Measurements from ENCODE around the gene BAZ2A.

Gene BAZ2A

GRCh38 chr12:56599041-56599440, 31.1 kb downstream of the BAZ2A start:
- in situ Hi-C loops (cut with HindIII; ENCODE audit: low sequenced_read_pairs): no loop called here
- TF ChIP-seq, protein P1, sequence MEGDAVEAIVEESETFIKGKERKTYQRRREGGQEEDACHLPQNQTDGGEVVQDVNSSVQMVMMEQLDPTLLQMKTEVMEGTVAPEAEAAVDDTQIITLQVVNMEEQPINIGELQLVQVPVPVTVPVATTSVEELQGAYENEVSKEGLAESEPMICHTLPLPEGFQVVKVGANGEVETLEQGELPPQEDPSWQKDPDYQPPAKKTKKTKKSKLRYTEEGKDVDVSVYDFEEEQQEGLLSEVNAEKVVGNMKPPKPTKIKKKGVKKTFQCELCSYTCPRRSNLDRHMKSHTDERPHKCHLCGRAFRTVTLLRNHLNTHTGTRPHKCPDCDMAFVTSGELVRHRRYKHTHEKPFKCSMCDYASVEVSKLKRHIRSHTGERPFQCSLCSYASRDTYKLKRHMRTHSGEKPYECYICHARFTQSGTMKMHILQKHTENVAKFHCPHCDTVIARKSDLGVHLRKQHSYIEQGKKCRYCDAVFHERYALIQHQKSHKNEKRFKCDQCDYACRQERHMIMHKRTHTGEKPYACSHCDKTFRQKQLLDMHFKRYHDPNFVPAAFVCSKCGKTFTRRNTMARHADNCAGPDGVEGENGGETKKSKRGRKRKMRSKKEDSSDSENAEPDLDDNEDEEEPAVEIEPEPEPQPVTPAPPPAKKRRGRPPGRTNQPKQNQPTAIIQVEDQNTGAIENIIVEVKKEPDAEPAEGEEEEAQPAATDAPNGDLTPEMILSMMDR (IDR thresholded peaks at IDR 0.05; ENCODE audit: low read depth, low read length, missing control alignments): no peak
- DNase-seq (ENCODE audit: low read depth): no peak
- H3K4me3 ChIP-seq (ENCODE audit: low read depth, low read length): no peak overlapping the region

- TF ChIP-seq, protein P1 (IDR thresholded peaks at IDR 0.05; ENCODE audit: low read depth, low read length, missing control alignments): no peak
- H3K4me3 ChIP-seq (ENCODE audit: low read depth, low read length): no peak overlapping the region
- DNase-seq (ENCODE audit: low read depth): no peak
- in situ Hi-C loops (cut with HindIII; ENCODE audit: low sequenced_read_pairs): no loop called here
Observed at GRCh38 chr12:56596815-56597214, 33.3 kb downstream of the BAZ2A start.

DNA sequence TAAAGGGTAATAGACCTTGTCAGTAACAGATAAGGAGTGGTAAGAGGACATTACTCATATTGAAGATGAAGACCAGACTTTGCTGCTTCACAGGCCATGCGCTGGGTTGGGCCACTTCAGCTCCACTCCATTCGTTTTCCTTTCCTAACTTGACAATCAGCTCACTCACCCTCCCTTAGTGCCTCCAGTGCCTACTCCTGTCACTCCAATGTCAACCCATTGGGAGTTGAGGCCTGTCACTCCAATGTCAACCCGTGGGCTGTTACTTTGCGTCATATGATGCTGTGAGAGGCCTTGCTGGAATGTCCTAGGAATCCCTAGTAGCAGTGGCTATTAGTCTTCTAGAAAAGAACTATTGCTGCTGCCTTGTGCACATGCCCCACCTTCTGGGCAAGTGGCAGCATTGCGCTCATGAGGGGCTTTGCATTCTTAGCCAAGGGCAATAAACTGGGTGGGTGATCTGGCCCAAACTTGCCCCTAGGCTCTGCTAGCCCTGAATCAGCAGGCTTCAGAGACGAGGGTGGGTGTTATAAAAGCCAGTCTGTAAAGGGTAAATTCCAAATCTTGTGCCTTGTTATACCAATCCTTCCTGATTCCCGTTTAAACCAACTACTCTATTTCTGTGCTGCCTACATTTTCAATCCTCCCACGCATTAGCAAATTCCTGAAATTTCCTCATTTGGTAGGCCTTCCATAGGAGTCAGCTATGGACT, 36.1 kb downstream of the BAZ2A start:
- TF ChIP-seq, protein P1 (IDR thresholded peaks at IDR 0.05; ENCODE audit: low read depth, low read length, missing control alignments): peak; percentile 94
- in situ Hi-C loops (cut with HindIII; ENCODE audit: low sequenced_read_pairs): no loop called here
- peak; percentile 41 for DNase-seq (ENCODE audit: low read depth)
- H3K4me3 ChIP-seq (ENCODE audit: low read depth, low read length): no peak overlapping the region

DNA sequence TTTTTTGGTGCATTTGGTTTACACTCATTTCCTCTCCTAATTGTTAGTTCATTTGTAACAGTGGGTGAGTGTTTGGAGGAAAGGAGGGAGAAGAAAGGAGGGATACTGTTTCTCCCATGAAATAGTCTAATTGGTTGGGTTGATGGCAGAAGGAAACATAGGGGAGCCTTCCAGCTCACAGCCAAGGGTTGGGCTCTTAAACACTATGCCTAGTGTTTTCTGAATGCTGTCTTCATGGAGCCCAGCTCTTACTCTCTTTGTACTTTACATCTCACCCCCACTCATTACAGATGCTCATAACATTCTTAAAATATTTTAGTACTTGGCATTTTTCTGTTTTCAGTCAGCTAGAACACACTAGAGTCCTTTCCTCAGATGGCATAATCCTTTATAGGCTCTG, 38.2 kb downstream of the BAZ2A start:
- TF ChIP-seq, protein P1 (IDR thresholded peaks at IDR 0.05; ENCODE audit: low read depth, low read length, missing control alignments): no peak
- DNase-seq (ENCODE audit: low read depth): no peak
- no peak overlapping the region for H3K4me3 ChIP-seq (ENCODE audit: low read depth, low read length)
- in situ Hi-C loops (cut with HindIII; ENCODE audit: low sequenced_read_pairs): no loop called here

DNA sequence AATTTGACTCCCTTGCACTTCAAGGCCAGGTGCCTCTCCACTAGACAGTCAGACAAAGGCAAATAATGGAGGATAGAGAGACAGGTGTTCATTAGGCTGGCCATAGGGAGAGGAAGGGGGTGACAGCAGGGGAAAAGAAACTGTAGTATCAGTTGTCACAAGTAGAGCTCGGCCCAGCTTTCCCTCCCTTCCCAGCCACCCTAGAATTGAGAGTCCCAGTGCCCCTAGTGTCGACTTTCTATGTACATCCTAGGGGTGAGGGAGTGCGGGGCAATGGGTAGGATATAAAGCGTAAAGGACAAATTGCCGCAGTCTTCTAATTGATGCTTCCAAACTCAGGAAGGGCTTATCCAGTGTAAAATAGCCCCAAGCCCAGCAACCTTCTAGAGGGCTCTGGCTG, 39.0 kb downstream of the BAZ2A start:
- TF ChIP-seq, protein P1 (IDR thresholded peaks at IDR 0.05; ENCODE audit: low read depth, low read length, missing control alignments): no peak
- DNase-seq (ENCODE audit: low read depth): no peak
- no peak overlapping the region for H3K4me3 ChIP-seq (ENCODE audit: low read depth, low read length)
- in situ Hi-C loops (cut with HindIII; ENCODE audit: low sequenced_read_pairs): no loop called here

DNA sequence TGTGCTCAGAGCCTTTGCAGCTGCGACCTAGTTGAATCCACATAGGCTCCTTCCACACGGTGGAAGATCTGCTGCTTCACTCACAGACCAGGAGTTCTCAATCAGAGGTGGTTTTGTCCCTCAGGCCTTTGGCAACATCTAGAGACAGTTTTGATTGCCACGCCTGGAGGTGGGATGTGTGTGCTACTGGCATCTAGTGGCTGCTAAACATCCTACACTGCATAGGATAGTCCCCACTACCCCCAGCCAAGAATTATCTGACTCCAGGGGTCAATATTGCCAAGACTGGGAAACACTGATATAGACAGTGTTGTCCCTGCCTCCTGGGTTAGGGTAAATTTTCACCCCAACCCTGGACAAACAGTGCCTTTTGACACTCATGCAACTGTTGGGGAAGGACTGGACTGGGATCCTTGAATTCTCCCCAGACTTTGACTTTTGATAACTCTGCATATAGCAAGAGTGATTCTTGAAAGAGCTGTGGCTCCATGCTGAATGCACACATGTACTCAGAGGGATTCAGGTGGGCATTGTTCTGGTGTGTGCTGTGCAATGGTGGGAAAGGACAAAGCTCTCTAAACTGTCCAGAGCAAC, 39.8 kb downstream of the BAZ2A start:
- DNase-seq (ENCODE audit: low read depth): no peak
- TF ChIP-seq, protein P1 (IDR thresholded peaks at IDR 0.05; ENCODE audit: low read depth, low read length, missing control alignments): peak; percentile 56
- H3K4me3 ChIP-seq (ENCODE audit: low read depth, low read length): no peak overlapping the region
- in situ Hi-C loops (cut with HindIII; ENCODE audit: low sequenced_read_pairs): no loop called here

Data from astrocyte of the cerebellum (primary cell).